ENCODE measurements around the gene SPATA2L.

The SPATA2L gene

DNA sequence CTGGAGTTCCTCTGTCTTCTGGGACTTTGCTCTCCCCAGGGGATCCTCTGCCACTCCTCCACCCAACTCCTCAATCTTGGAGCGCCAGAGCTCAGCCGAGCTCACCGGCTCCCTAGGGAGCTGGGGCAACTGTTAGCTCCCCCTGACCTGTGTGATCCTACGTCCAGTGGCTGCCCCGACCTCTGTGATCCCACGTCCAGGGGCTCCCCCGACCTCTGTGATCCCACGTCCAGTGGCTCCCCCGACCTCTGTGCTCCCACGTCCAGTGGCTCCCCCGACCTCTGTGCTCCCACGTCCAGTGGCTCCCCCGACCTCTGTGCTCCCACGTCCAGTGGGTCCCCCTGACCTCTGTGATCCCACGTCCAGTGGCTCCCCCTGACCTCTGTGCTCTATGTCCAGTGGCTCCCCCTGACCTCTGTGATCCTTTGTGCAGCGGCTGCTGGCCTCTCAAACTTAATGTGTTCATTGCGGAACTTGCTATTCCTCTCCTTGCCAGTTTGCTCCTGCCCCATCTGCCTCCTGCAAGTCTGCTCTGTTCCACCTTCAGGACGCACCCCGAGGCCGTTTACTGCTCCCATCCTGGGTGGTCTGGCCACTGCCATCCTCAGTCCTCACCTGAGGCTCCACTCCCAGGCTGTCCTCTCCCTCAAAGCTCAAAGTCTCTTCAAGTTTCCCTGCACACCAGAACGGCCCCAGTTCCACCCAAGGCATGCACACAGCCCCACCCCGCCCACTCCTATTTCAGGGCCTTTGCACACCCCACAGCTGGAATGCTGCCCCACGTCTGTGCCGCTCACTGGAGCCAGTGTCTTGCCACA lies 16.4 kb upstream of the SPATA2L start:
- TF ChIP-seq CTCF (IDR thresholded peaks at IDR 0.05; ENCODE audit: extremely low read depth, missing control alignments), result no peak
- DNase-seq (ENCODE audit: low spot score), result no peak

GRCh38 chr16:89716916-89717687 lies 15.6 kb upstream of the SPATA2L start:
- no peak for TF ChIP-seq CTCF (IDR thresholded peaks at IDR 0.05; ENCODE audit: extremely low read depth, missing control alignments)
- no peak for DNase-seq (ENCODE audit: low spot score)

DNA sequence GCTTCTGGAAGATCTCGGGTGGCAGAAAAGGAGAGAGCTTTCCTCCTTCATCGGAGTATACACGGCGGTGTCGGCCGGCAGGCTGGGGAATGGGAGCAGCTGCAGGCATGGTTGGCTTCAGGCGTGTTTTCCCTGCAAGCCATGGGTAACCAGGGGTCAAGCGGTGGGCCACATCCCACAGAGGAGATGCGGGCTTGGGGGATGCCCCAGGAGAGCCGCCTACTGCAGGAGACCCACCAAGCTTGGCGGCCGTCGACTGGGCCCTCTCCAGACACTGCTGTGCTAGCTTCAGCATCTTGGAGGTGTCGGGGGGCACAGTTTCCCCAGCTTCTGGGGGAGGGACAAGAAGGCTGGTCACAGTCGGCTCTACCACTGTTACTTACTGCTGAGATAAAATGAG lies 15.0 kb upstream of the SPATA2L start:
- no peak for DNase-seq (ENCODE audit: low spot score)
- no peak for TF ChIP-seq CTCF (IDR thresholded peaks at IDR 0.05; ENCODE audit: extremely low read depth, missing control alignments)

GRCh38 chr16:89712274-89712781 lies 10.8 kb upstream of the SPATA2L start:
- TF ChIP-seq CTCF (IDR thresholded peaks at IDR 0.05; ENCODE audit: extremely low read depth, missing control alignments), result no peak
- DNase-seq (ENCODE audit: low spot score), result no peak

DNA sequence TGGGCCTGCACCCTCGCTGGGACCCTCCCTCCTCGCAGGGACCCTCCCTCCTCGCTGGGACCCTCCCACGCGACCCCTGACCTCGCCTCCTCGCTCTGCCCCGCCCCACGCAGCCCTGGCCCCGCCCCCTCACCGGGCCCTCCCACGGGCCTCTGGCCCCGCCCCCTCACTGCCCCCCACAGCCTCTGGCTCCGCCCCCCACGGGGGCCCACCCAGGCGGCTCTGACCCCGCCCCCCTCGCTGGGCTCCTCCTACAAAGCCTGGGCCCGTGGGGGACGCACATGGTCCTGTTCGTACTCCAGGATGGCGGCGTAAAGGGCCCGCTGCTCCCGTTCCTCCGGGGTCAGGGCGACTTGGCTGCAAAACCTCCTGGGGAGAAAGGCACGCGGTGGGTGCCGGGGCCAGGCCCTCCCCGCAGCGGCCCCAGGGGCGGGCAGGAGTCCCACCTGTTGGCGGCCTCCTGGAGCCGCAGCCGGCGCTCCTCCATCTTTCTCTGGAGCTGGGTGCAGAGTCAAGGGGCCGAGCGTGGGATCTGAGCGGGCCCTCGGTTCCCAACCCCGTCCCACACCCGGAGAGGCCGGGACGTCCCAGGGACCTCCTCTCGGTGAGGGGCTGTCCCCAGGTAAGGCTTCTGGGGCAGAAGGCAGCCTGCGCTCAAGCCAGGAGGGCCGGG lies 10.2 kb upstream of the SPATA2L start:
- DNase-seq (ENCODE audit: low spot score), result peak; percentile 99
- TF ChIP-seq CTCF (IDR thresholded peaks at IDR 0.05; ENCODE audit: extremely low read depth, missing control alignments), result no peak

- no peak for TF ChIP-seq CTCF (IDR thresholded peaks at IDR 0.05; ENCODE audit: extremely low read depth, missing control alignments)
- DNase-seq (ENCODE audit: low spot score), result no peak
Observed at GRCh38 chr16:89710709-89711564, 9.4 kb upstream of the SPATA2L start.
